GM12878 (cell line): ENCODE data around the gene AMDHD2. TPM values are rescaled to one million over a fixed set of nuclear protein-coding genes. Genes with fewer than 3 reads are reported as not detected.

Source experiments
- ATAC-seq: fragments of 200-7000 bp; cut with Tn5 transposase; 3 replicates; pipeline ENCODE4 v1.9.1; 2020; ENCODE audit warnings: mild to moderate bottlenecking, moderate library complexity
- BruUV-seq: library from RNA; stranded (reverse); fragments of 400-500 nt; replicated peaks from 2 replicates; lab custom pipeline; 2021; lab: Mats Ljungman, UMichigan
- CTCF ChIA-PET: fragments of 300-600 bp; sonication (Branson Sonifier 250); formaldehyde crosslinking; extraction: SDS; loops from one replicate; lab custom pipeline; 2021; ENCODE audit warnings: inconsistent platforms; lab: Yijun Ruan, JAX
- POLR2A ChIA-PET: fragments of 350-600 bp; formaldehyde crosslinking; extraction: SDS; loops from one replicate; lab custom pipeline; 2021; ENCODE audit warnings: inconsistent platforms; lab: Charles Lee
- RAD21 ChIA-PET: fragments of 300-600 bp; sonication (Branson Sonifier 250); formaldehyde crosslinking; loops from one replicate; lab custom pipeline; 2023; ENCODE audit warnings: antibody characterized with exemption; ENCODE audit not compliant: unreplicated experiment; lab: Charles Lee
- SMC1A ChIA-PET: fragments of 300-600 bp; sonication (Branson Sonifier 250); formaldehyde crosslinking; loops from one replicate; lab custom pipeline; 2023; ENCODE audit not compliant: unreplicated experiment, uncharacterized antibody; lab: Charles Lee
- DNase-seq: peaks from one replicate; pipeline ENCODE4 v3.0.0-alpha.2; 2011; ENCODE audit warnings: low read depth, low spot score
- FAIRE-seq: peaks from 3 replicates; lab custom pipeline; 2011; peaks lifted over from hg19 to GRCh38; lab: Jason Lieb, UNC
- H2AFZ ChIP-seq: 2 replicates; pipeline ENCODE4 v1.6.0; 2011; ENCODE audit warnings: low read depth, low read length, control low read depth; ENCODE audit not compliant: control insufficient read depth
- H3K27ac ChIP-seq: 2 replicates; pipeline ENCODE4 v1.5.1; 2011; ENCODE audit warnings: control low read depth; ENCODE audit not compliant: control insufficient read depth, insufficient read depth
- H3K27me3 ChIP-seq, 2 experiments: replicated peaks in 1 of 2; 2 replicates each; pipeline versions ENCODE4 v1.6.0 to v1.6.1; 2011; ENCODE audit warnings: low read length in 1 of 2; ENCODE audit not compliant: control insufficient read depth in 2 of 2, insufficient read depth in 2 of 2
- H3K36me3 ChIP-seq, 2 experiments: 2 replicates each; pipeline ENCODE4 v1.5.1; 2011; ENCODE audit warnings: low read length in 1 of 2; ENCODE audit not compliant: control insufficient read depth in 2 of 2, insufficient read depth in 2 of 2
- H3K4me1 ChIP-seq: 2 replicates; pipeline ENCODE4 v1.6.1; 2011; ENCODE audit warnings: mild to moderate bottlenecking, low read length, moderate library complexity, mixed read lengths; ENCODE audit not compliant: control insufficient read depth, insufficient read depth
- H3K4me2 ChIP-seq: 2 replicates; pipeline ENCODE4 v1.6.0; 2011; ENCODE audit warnings: control low read depth; ENCODE audit not compliant: control insufficient read depth, insufficient read depth
- H3K4me3 ChIP-seq: fragments of 200-600 bp; sonication (generic); 2 replicates; pipeline ENCODE4 v1.5.1; 2016
- H3K79me2 ChIP-seq: 2 replicates; pipeline ENCODE4 v1.6.0; 2011; ENCODE audit warnings: low read length; ENCODE audit not compliant: control insufficient read depth, insufficient read depth
- H3K9ac ChIP-seq: 2 replicates; pipeline ENCODE4 v1.8.0; 2011; ENCODE audit warnings: low read length, control low read depth, mixed read lengths; ENCODE audit not compliant: control insufficient read depth, insufficient read depth
- H3K9me3 ChIP-seq: replicated peaks from 3 replicates; pipeline ENCODE4 v1.5.1; 2011; ENCODE audit warnings: mild to moderate bottlenecking, low read length; ENCODE audit not compliant: control insufficient read depth, insufficient read depth
- H4K20me1 ChIP-seq: 2 replicates; pipeline ENCODE4 v1.6.0; 2011; ENCODE audit not compliant: control insufficient read depth, insufficient read depth
- BCL3 ChIP-seq: IDR thresholded peaks from 2 replicates; pipeline ENCODE4 v1.6.1; 2011; ENCODE audit warnings: borderline replicate concordance, low read depth, mild to moderate bottlenecking, moderate library complexity, low read length; ENCODE audit not compliant: insufficient read depth, poor library complexity, severe bottlenecking
- BHLHE40 ChIP-seq, 2 experiments: fragments of 450-650 bp in 1 of 2; IDR thresholded peaks; 2 replicates each; pipeline ENCODE4 v1.6.1; 2011 to 2017; ENCODE audit warnings: low read depth in 2 of 2, borderline replicate concordance in 1 of 2, improper control_type of control experiment in 1 of 2, low read length in 1 of 2, mild to moderate bottlenecking in 1 of 2
- BRCA1 ChIP-seq: IDR thresholded peaks from 2 replicates; pipeline ENCODE4 v1.6.1; 2011; ENCODE audit warnings: low read depth, low read length, improper control_type of control experiment
- CREM ChIP-seq: IDR thresholded peaks from 2 replicates; pipeline ENCODE4 v1.6.1; 2014; ENCODE audit warnings: antibody characterized with exemption, low read depth
- DPF2 ChIP-seq: fragments of 450-650 bp; IDR thresholded peaks from 2 replicates; pipeline ENCODE4 v1.6.1; 2017; ENCODE audit warnings: mild to moderate bottlenecking
- HCFC1 ChIP-seq: fragments of 150-350 bp; IDR thresholded peaks from 2 replicates; pipeline ENCODE4 v1.6.1; 2014; ENCODE audit warnings: low read length
- IKZF1 ChIP-seq: fragments of 450-650 bp; conservative IDR thresholded peaks from 2 replicates; pipeline ENCODE4 v1.6.1; 2017; ENCODE audit warnings: antibody characterized with exemption, mild to moderate bottlenecking
- JUNB ChIP-seq: IDR thresholded peaks from 2 replicates; pipeline ENCODE4 v1.6.1; 2016; ENCODE audit warnings: antibody characterized with exemption, mild to moderate bottlenecking
- LARP7 ChIP-seq: fragments of 450-650 bp; IDR thresholded peaks from 2 replicates; pipeline ENCODE4 v1.6.1; 2017; ENCODE audit warnings: mild to moderate bottlenecking
- MEF2B ChIP-seq: fragments of 450-650 bp; IDR thresholded peaks from 2 replicates; pipeline ENCODE4 v1.6.1; 2018; ENCODE audit warnings: mild to moderate bottlenecking, moderate library complexity; ENCODE audit not compliant: partially characterized antibody, poor library complexity, severe bottlenecking
- NKRF ChIP-seq: fragments of 450-650 bp; conservative IDR thresholded peaks from 2 replicates; pipeline ENCODE4 v1.6.1; 2017; ENCODE audit warnings: mild to moderate bottlenecking, moderate library complexity
- NRF1 ChIP-seq: conservative IDR thresholded peaks from 2 replicates; pipeline ENCODE4 v1.6.1; 2011; ENCODE audit warnings: mild to moderate bottlenecking, low read depth, low read length, improper control_type of control experiment
- SMC3 ChIP-seq: IDR thresholded peaks from 2 replicates; pipeline ENCODE4 v1.6.1; 2011; ENCODE audit warnings: low read length, improper control_type of control experiment, borderline replicate concordance
- STAT1 ChIP-seq: fragments of 450-650 bp; conservative IDR thresholded peaks from 2 replicates; pipeline ENCODE4 v1.6.1; 2014; ENCODE audit warnings: antibody characterized with exemption, mild to moderate bottlenecking
- TARDBP ChIP-seq: IDR thresholded peaks from 2 replicates; pipeline ENCODE4 v1.6.1; 2016; ENCODE audit warnings: borderline replicate concordance
- ZNF592 ChIP-seq: fragments of 450-650 bp; IDR thresholded peaks from 2 replicates; pipeline ENCODE4 v1.6.1; 2017; ENCODE audit warnings: mild to moderate bottlenecking, moderate library complexity
- WGBS: methylation state at CpG from one replicate; pipeline ENCODE4 v1.1.6; 2016; ENCODE audit warnings: low lambda C conversion rate; ENCODE audit not compliant: insufficient replicate concordance, insufficient coverage; ENCODE audit errors: missing lambda C conversion rate; 5-methylcytosine and 5-hydroxymethylcytosine counted together
- in situ Hi-C: fragments of 300-500 bp; cut with MboI; formaldehyde crosslinking; loops from 9 replicates; pipeline ENCODE4 v1.14.3; 2018; ENCODE audit warnings: mixed read lengths
- intact Hi-C: fragments of 100-400 bp; cut with micrococcal nuclease; formaldehyde crosslinking; loops from one replicate; pipeline ENCODE4 v1.14.2; 2022; ENCODE audit not compliant: unreplicated experiment
- polyA plus RNA-seq, 11 experiments: library from polyadenylated mRNA; depleted of rRNA in 4 of 11; unstranded in 6 of 11; stranded (reverse) in 5 of 11; fragments of >200 nt; fragmentation: Nextera tagmentation in 4 of 11; fragmentation: Illumina TruSeq in 1 of 11; extraction: Ambion mirVana in 4 of 11; extraction: Trizol in 1 of 11; gene quantifications; 1 replicate in 1 of 11; 2 replicates in 10 of 11; pipeline versions ENCODE4 v1.2.1 to v1.2.3, GENCODE V29; 2011 to 2016; ENCODE audit warnings: inconsistent platforms in 2 of 11, missing spikeins in 2 of 11, low read depth in 1 of 11
- total RNA-seq, 4 experiments: library from RNA; depleted of rRNA in 3 of 4; stranded (reverse); fragments of >200 nt in 3 of 4; fragmentation: Illumina TruSeq in 1 of 4; extraction: Trizol in 1 of 4; gene quantifications; 2 replicates each; pipeline versions ENCODE4 v1.2.1 to v1.2.3, GENCODE V29; 2013 to 2021

The AMDHD2 gene
- total and polyA plus RNA-seq, 10 of the 15 experiments (the other 5 are each of a cell fraction or from before 2014, with no cell fraction given), result 0.60 to 41.8 (median 24.3) TPM; not detected in 1

GRCh38 chr16:2532494-2533141 lies 12.4 kb downstream of the AMDHD2 start:
- Histone ChIP-seq H3K4me1 (peaks cover 13% of the 10 kb centered on the region), H2AFZ (peak overlapping the region; percentile 82), H3K9me3 (no peaks in the 10 kb centered on the region), H3K79me2 (no peaks in the 10 kb centered on the region), H3K27me3 (no peaks in the 10 kb centered on the region), H3K27ac (peak overlapping the region; percentile 89), H3K36me3 (peaks cover 0 to 15% of the 10 kb centered on the region in 2 experiments; a peak in 3 of 4 replicates), H3K9ac (peak overlapping the region; percentile 85), H4K20me1 (no peaks in the 10 kb centered on the region), H3K4me3 (peak overlapping the region; percentile 95), H3K4me2 (peak overlapping the region; percentile 100)
- ATAC-seq (peak; percentile 43), DNase-seq (peak; percentile 39), FAIRE-seq (peak; percentile 95)
- ChIA-PET POLR2A (interaction anchor here (0.8 to 1.6 kb wide), 4 partner anchors 17 to 377 kb away, joined by 3 to 8 read pairs (median 4); partner anchors contain the start of genes ATP6V0C, ECI1 and TRAF7), RAD21 (interaction anchor here (0.6 to 1.3 kb wide), 3 partner anchors 19 to 1769 kb away, joined by 3 to 6 read pairs (median 3); no protein-coding TSS in a partner anchor), CTCF (interaction anchor here (1.0 to 1.7 kb wide), 3 partner anchors 17 to 281 kb away, joined by 3 to 4 read pairs (median 3); partner anchors contain the start of gene ECI1), SMC1A (no interaction called here)
- intact Hi-C loops (loop anchor here (10.0 kb wide), 1 partner anchor 152 kb away; the partner anchor contains the start of gene KCTD5), in situ Hi-C loops (no loop called here)
- WGBS, result under 1% methylated on average over 37 of the region's 37 CpGs
- no TSS peak for BruUV-seq
- no peak for TF ChIP-seq STAT1
- peak; percentile 69 for TF ChIP-seq IKZF1
- no peak for TF ChIP-seq BRCA1
- peak; percentile 24; the same call in 1 of the 2 replicates for TF ChIP-seq HCFC1
- TF ChIP-seq NKRF, result 0 out of 2 replicates have a peak, but pooled peaks have one; percentile 45
- peak; percentile 43; the same call in 1 of the 2 replicates for TF ChIP-seq JUNB
- 0 out of 2 replicates have a peak, but pooled peaks have one; percentile 24 for TF ChIP-seq NRF1
- no peak for TF ChIP-seq TARDBP
- no peak for TF ChIP-seq SMC3
- TF ChIP-seq LARP7, result peak; percentile 64; the same call in 1 of the 2 replicates
- peak; percentile 71 for TF ChIP-seq CREM
- TF ChIP-seq MEF2B, result peak; percentile 16
- peak in 1 of 2 experiments; percentile 50; a peak in 1 of 4 replicates for TF ChIP-seq BHLHE40 (IDR thresholded peaks at IDR 0.05; ENCODE audit: borderline replicate concordance in 1 of 2, low read depth in 2 of 2, low read length in 1 of 2)
- TF ChIP-seq DPF2, result peak; percentile 55; the same call in 1 of the 2 replicates
- TF ChIP-seq ZNF592, result no peak
- TF ChIP-seq BCL3, result no peak
